NOMO-1 (cell line): Measurements from ENCODE around the gene KCNQ4.

ENCODE experiments used
- DNase-seq, 2 experiments: peaks; one replicate each; lab custom pipeline; 2025; ENCODE audit not compliant: unreplicated experiment in 2 of 2; lab: John Stamatoyannopoulos, UW

Gene KCNQ4

GRCh38 chr1:40887652-40888051 is 104.1 kb downstream of the KCNQ4 start:
- DNase-seq: no peak
